NT2/D1 (cell line): ENCODE data around the gene POLR1F.

ENCODE experiments used
- DNase-seq: peaks from one replicate; pipeline ENCODE4 v3.0.0-alpha.2; 2011; ENCODE audit warnings: low read depth, low spot score
- H3K27me3 ChIP-seq: 2 replicates; pipeline ENCODE4 v1.6.0; 2011; ENCODE audit warnings: mild to moderate bottlenecking; ENCODE audit not compliant: insufficient read length, insufficient read depth
- H3K36me3 ChIP-seq: 2 replicates; pipeline ENCODE4 v1.6.1; 2011; ENCODE audit warnings: mild to moderate bottlenecking, low read length, mixed read lengths; ENCODE audit not compliant: insufficient read depth, insufficient read length
- H3K4me1 ChIP-seq: 2 replicates; pipeline ENCODE4 v1.5.1; 2011; ENCODE audit not compliant: insufficient read depth, insufficient read length
- H3K4me3 ChIP-seq: 2 replicates; pipeline ENCODE4 v1.5.1; 2011; ENCODE audit warnings: low read depth; ENCODE audit not compliant: insufficient read length
- H3K9ac ChIP-seq: 2 replicates; pipeline ENCODE4 v1.6.0; 2011; ENCODE audit warnings: low read depth; ENCODE audit not compliant: insufficient read length
- H3K9me3 ChIP-seq: 2 replicates; pipeline ENCODE4 v1.5.1; 2011; ENCODE audit warnings: mild to moderate bottlenecking, low read length; ENCODE audit not compliant: insufficient read depth
- SUZ12 ChIP-seq: IDR thresholded peaks from 2 replicates; pipeline ENCODE4 v1.6.1; 2011; ENCODE audit not compliant: insufficient read length, insufficient read depth; ENCODE audit errors: extremely low read depth
- YY1 ChIP-seq: IDR thresholded peaks from 2 replicates; pipeline ENCODE4 v1.6.1; 2011; ENCODE audit not compliant: insufficient read length, insufficient read depth
- ZNF274 ChIP-seq: IDR thresholded peaks from 2 replicates; pipeline ENCODE4 v1.6.1; 2011; ENCODE audit warnings: mild to moderate bottlenecking, low read depth, low read length

POLR1F gene

GRCh38 chr7:19708397-19709248 lies at the start of gene POLR1F:
Gene POLR1F, minus strand, starts transcription at chr7:19709037. Its CDS starts 21 bp downstream, at chr7:19709016.
- Histone ChIP-seq H3K9me3 (peaks cover 2% of the 10 kb centered on the region; the same call in 1 of the 2 replicates), H3K36me3 (peaks cover 7% of the 10 kb centered on the region), H3K4me1 (no peaks in the 10 kb centered on the region), H3K4me3 (peak within 1 kb of the TSS; percentile 93), H3K9ac (peak within 1 kb of the TSS; percentile 89), H3K27me3 (no peaks in the 10 kb centered on the region)
- TF ChIP-seq ZNF274 = no peak
- peak; percentile 83 for TF ChIP-seq YY1
- no peak for TF ChIP-seq SUZ12
- DNase-seq = peak; percentile 99

GRCh38 chr7:19754521-19755116 lies 45.8 kb upstream of the POLR1F start:
- peak; percentile 43 for DNase-seq
- Histone ChIP-seq H3K9ac (no peak overlapping the region), H3K9me3 (no peaks in the 10 kb centered on the region), H3K4me1 (no peaks in the 10 kb centered on the region), H3K27me3 (no peaks in the 10 kb centered on the region), H3K36me3 (no peaks in the 10 kb centered on the region), H3K4me3 (no peak overlapping the region)
- TF ChIP-seq ZNF274 = no peak
- no peak for TF ChIP-seq SUZ12
- no peak for TF ChIP-seq YY1

GRCh38 chr7:19752020-19752419 lies 43.2 kb upstream of the POLR1F start:
- Histone ChIP-seq H3K9me3 (no peaks in the 10 kb centered on the region), H3K27me3 (no peaks in the 10 kb centered on the region), H3K4me3 (no peak overlapping the region), H3K9ac (no peak overlapping the region), H3K36me3 (no peaks in the 10 kb centered on the region), H3K4me1 (no peaks in the 10 kb centered on the region)
- TF ChIP-seq ZNF274 (no peak), SUZ12 (no peak), YY1 (no peak)
- DNase-seq = no peak

GRCh38 chr7:19749658-19750057 lies 40.8 kb upstream of the POLR1F start:
- Histone ChIP-seq H3K27me3 (no peaks in the 10 kb centered on the region), H3K9ac (no peak overlapping the region), H3K4me1 (no peaks in the 10 kb centered on the region), H3K4me3 (no peak overlapping the region), H3K36me3 (no peaks in the 10 kb centered on the region), H3K9me3 (no peaks in the 10 kb centered on the region)
- no peak for DNase-seq
- no peak for TF ChIP-seq YY1
- no peak for TF ChIP-seq ZNF274
- TF ChIP-seq SUZ12 = no peak

GRCh38 chr7:19747740-19748339 lies 39.0 kb upstream of the POLR1F start:
- H3K4me1 ChIP-seq = no peaks in the 10 kb centered on the region
- H3K9ac ChIP-seq = no peak overlapping the region
- no peaks in the 10 kb centered on the region for H3K9me3 ChIP-seq
- peak; percentile 58 for DNase-seq
- H3K36me3 ChIP-seq = no peaks in the 10 kb centered on the region
- no peak for TF ChIP-seq SUZ12
- TF ChIP-seq ZNF274 = no peak
- no peak for TF ChIP-seq YY1
- H3K4me3 ChIP-seq = no peak overlapping the region
- no peaks in the 10 kb centered on the region for H3K27me3 ChIP-seq

- H3K9me3 ChIP-seq = no peaks in the 10 kb centered on the region
- H3K27me3 ChIP-seq = no peaks in the 10 kb centered on the region
- H3K36me3 ChIP-seq = no peaks in the 10 kb centered on the region
- H3K4me1 ChIP-seq = no peaks in the 10 kb centered on the region
- H3K4me3 ChIP-seq = no peak overlapping the region
- no peak overlapping the region for H3K9ac ChIP-seq
- TF ChIP-seq SUZ12 = no peak
- TF ChIP-seq YY1 = no peak
- no peak for TF ChIP-seq ZNF274
- DNase-seq = no peak
Observed at GRCh38 chr7:19744075-19744474, 35.2 kb upstream of the POLR1F start.

GRCh38 chr7:19728716-19729115 lies 19.9 kb upstream of the POLR1F start:
- Histone ChIP-seq H3K9ac (no peak overlapping the region), H3K9me3 (no peaks in the 10 kb centered on the region), H3K27me3 (no peaks in the 10 kb centered on the region), H3K4me3 (no peak overlapping the region), H3K4me1 (no peaks in the 10 kb centered on the region), H3K36me3 (no peaks in the 10 kb centered on the region)
- TF ChIP-seq YY1 (no peak), ZNF274 (no peak), SUZ12 (no peak)
- DNase-seq = no peak
